HL-60 (cell line): Measurements from ENCODE around the gene DPPA5.

Experiments
- POLR2AphosphoS5 ChIP-seq: IDR thresholded peaks from 2 replicates; pipeline ENCODE4 v1.6.1; 2012; ENCODE audit warnings: low read depth
- TF ChIP-seq, protein P1 (sequence below): IDR thresholded peaks from one replicate; pipeline ENCODE4 v1.5.1; 2011; ENCODE audit warnings: low read length, control low read depth, inconsistent platforms; ENCODE audit not compliant: insufficient read depth

DNA sequence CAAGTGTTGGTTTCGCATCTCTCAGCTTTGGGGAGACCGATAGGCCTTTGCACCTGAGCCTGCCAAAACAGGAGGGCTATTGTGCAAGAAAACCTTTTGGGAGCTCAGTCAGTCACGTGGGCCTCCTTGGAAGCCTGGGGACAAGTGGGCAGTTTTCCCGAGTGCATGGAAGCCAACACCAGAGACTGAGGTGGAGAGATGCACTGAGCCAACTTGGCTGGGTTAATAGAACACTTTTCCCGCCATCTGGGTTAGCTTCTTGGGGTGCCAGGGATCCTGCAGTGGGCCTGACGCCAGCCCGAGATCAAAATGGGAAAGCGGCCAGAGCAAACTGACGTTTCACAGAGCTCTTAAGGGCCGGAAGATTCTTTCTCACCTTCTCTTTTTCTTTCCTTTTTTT lies 18.4 kb upstream of the DPPA5 start:
- TF ChIP-seq, protein P1, sequence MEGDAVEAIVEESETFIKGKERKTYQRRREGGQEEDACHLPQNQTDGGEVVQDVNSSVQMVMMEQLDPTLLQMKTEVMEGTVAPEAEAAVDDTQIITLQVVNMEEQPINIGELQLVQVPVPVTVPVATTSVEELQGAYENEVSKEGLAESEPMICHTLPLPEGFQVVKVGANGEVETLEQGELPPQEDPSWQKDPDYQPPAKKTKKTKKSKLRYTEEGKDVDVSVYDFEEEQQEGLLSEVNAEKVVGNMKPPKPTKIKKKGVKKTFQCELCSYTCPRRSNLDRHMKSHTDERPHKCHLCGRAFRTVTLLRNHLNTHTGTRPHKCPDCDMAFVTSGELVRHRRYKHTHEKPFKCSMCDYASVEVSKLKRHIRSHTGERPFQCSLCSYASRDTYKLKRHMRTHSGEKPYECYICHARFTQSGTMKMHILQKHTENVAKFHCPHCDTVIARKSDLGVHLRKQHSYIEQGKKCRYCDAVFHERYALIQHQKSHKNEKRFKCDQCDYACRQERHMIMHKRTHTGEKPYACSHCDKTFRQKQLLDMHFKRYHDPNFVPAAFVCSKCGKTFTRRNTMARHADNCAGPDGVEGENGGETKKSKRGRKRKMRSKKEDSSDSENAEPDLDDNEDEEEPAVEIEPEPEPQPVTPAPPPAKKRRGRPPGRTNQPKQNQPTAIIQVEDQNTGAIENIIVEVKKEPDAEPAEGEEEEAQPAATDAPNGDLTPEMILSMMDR, result no peak
- no peak for TF ChIP-seq POLR2AphosphoS5
